ENCODE data around the gene RSBN1.
A peak's percentile ranks its signal among the peaks of the same experiment; 100 is the strongest.

RSBN1 gene

DNA sequence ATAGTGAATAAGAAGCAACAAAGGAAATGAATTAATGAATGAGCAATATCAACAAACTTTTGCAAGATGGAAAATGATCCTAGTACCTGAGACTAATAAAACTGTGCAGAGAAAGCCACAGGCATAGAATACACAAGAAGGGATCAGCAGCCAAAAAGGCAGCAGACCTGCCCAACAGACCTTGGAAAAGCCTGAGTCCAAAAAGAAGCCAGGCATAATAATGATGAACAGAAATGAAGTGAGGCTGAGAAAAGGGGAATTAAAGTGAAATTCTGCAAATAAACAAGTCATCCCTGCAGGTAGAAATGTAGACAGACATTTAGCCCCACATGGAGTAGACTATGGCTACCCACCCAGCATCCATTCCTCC lies 42.7 kb downstream of the RSBN1 start:
- TF ChIP-seq, protein P1, sequence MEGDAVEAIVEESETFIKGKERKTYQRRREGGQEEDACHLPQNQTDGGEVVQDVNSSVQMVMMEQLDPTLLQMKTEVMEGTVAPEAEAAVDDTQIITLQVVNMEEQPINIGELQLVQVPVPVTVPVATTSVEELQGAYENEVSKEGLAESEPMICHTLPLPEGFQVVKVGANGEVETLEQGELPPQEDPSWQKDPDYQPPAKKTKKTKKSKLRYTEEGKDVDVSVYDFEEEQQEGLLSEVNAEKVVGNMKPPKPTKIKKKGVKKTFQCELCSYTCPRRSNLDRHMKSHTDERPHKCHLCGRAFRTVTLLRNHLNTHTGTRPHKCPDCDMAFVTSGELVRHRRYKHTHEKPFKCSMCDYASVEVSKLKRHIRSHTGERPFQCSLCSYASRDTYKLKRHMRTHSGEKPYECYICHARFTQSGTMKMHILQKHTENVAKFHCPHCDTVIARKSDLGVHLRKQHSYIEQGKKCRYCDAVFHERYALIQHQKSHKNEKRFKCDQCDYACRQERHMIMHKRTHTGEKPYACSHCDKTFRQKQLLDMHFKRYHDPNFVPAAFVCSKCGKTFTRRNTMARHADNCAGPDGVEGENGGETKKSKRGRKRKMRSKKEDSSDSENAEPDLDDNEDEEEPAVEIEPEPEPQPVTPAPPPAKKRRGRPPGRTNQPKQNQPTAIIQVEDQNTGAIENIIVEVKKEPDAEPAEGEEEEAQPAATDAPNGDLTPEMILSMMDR (IDR thresholded peaks at IDR 0.05; ENCODE audit: low read length, missing control alignments), result no peak
- no peak overlapping the region for H3K4me3 ChIP-seq (replicated peaks; ENCODE audit: low read depth, low read length)
- DNase-seq (ENCODE audit: low read depth), result no peak

DNA sequence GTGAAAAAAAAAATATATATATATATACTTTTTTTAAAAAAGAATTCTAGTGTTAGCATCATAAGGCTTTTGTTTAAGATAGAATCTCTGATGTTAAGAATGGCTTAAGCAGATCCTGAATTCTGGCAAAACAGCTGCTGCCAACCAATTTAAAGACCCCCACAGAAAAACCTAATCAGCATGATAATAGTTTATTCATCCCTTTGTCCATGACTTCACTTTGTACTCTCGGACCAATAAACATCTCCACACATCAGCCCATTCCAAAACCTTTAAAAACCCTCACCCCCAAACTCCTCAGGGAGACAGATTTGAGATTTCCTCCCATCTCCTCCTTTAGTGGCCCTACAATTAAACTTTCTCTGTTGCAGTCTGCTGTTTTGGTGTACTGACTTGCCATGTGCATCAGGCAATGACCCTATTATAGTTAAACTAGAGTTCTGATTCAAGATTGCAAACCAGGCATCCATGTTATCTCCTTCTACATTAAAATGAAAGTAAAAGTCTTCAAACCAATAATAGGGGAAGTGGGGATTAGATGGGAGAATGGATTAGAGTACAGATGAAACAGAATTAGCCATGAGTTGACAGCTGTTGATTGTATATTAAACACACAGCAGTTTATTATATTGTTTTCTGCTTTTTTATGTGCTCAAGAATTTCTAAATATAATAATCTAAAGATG lies 43.2 kb downstream of the RSBN1 start:
- H3K4me3 ChIP-seq (replicated peaks; ENCODE audit: low read depth, low read length), result no peak overlapping the region
- TF ChIP-seq, protein P1 (IDR thresholded peaks at IDR 0.05; ENCODE audit: low read length, missing control alignments), result no peak
- DNase-seq (ENCODE audit: low read depth), result no peak

DNA sequence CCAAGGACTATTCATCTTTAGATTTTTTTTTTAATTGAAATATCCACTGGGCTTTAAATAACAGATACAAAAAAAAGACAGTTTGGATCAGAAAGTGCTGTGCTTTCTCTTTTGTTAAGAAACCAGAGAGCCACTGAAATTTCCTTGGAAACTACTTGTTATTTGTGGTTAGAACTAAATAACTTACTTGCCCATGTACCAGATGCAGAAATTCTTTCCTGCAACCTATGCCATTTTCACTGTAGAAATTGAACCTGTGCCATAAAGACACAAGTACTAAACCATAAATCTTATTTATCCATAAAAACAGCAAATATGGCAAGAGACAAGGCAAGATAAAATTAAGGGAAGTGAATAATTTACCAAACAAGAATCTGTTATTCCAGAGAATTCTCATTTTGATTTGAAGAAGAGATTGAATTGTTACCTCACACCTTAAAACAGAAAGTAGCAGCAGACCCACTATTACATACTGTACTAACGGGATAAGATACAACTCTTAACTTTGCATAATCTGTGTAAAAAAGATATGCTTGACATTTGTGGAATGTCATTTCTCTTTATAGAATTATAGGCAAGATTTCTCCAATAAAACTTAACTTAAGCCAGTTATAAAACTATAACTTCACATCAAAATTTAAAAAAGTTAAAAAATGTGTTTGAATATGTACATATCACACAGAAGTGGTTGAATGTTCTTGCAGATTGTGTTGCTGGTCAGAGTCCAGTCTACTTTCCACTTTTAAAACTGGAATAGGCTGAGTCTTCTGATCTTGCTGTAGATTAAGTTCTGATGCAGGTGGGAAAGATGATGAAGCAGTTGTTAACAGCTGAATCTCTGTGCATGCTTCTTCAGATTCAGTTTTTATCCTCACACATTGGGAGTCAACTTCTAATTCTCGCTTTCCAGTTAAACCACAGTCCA lies 46.7 kb downstream of the RSBN1 start:
- TF ChIP-seq, protein P1 (IDR thresholded peaks at IDR 0.05; ENCODE audit: low read length, missing control alignments), result no peak
- H3K4me3 ChIP-seq (replicated peaks; ENCODE audit: low read depth, low read length), result no peak overlapping the region
- peak; percentile 34 for DNase-seq (ENCODE audit: low read depth)

DNA sequence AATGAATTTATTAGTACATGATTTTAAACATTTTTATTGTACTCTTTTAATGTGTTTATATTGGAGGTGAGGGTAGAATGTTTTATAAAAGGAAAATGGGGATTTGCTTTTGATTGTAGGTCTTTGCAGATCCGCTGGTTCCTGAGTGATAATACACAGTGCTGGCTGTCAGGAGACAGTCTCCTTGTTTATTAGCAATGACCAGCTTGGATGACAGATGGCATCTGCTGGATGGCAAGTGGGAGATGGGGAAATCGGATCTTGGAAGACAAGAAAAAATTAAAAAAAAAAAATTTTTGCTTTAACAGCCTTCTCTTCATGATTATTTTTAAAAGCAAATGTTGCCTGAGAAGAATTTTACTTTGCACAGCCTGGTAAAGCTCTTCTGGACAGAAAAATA lies 48.6 kb downstream of the RSBN1 start:
- no peak for DNase-seq (ENCODE audit: low read depth)
- TF ChIP-seq, protein P1 (IDR thresholded peaks at IDR 0.05; ENCODE audit: low read length, missing control alignments), result no peak
- no peak overlapping the region for H3K4me3 ChIP-seq (replicated peaks; ENCODE audit: low read depth, low read length)

GRCh38 chr1:113761937-113762336 lies 50.3 kb downstream of the RSBN1 start:
- H3K4me3 ChIP-seq (replicated peaks; ENCODE audit: low read depth, low read length), result no peak overlapping the region
- DNase-seq (ENCODE audit: low read depth), result no peak
- TF ChIP-seq, protein P1 (IDR thresholded peaks at IDR 0.05; ENCODE audit: low read length, missing control alignments), result no peak

DNA sequence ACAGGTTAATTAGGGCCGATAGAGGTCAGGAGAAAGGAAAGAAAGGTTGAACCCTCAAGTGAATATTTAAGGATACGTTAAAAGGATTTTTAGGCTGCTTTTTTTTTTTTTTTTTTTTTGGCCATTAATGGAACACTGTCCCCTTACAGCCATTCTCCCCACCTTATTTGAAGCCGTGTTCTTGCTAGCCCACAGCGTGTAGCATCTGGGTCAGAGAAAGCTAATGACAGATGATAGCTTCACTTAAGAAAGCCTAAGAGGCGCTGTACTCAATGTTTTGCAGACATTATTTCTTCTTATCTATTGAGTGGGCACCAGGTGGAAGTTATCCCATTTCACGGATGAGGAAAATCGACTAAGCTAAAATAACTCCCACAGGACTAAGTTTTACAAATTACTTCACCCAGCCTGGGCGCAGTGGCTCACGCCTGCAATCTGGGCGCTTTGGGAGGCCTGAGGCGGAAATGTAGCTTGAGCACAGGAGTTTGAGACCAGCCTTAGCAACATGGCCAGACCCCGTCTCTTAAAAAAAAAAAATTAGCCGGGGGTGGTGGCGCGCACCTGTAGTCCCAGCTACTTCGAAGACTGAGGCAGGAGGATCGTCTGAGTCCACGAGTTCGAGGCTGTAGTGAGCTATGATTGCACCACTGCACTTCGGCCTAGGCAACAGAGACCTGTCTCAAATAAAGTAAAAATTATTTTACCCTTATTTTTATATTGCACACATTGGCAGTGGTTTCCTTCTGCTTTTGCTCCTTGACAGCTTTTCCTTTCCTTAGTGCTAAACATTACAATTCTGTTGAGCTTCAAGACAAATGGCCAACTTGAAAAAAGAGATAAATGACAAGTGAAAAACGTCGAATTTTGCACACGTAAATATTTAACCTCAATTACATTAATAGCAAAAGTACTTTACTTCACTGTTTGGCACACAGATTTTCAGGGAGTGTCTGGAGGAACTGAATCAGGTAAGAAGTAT lies 51.9 kb downstream of the RSBN1 start:
- TF ChIP-seq, protein P1 (IDR thresholded peaks at IDR 0.05; ENCODE audit: low read length, missing control alignments), result no peak
- no peak for DNase-seq (ENCODE audit: low read depth)

More for the DNA sequence above, 51.9 kb downstream of the RSBN1 start:
- peak overlapping the region; percentile 88 for H3K4me3 ChIP-seq (replicated peaks; ENCODE audit: low read depth, low read length)
